Spleen (tissue), 11 donors: Measurements from ENCODE around the gene CYP4F3. TPM values are rescaled to one million over a fixed set of nuclear protein-coding genes. Genes with fewer than 3 reads are reported as not detected.

Experiments used
- DNase-seq: peaks from one replicate; pipeline ENCODE4 v3.0.0-alpha.2; 2020
- H3K27ac ChIP-seq, 8 donors: fragments of 200-600 bp; sonication (generic) in 7 of 8; 1 replicate in 4 of 8; 2 replicates in 4 of 8; pipeline versions ENCODE4 v1.5.0 to v1.8.0; 2016 to 2021; ENCODE audit warnings: inconsistent platforms in 4 of 8, mild to moderate bottlenecking in 4 of 8, moderate library complexity in 1 of 8
- H3K27me3 ChIP-seq, 7 donors: fragments of 200-600 bp; sonication (generic) in 6 of 7; replicated peaks in 1 of 7; 1 replicate in 4 of 7; 2 replicates in 3 of 7; pipeline versions ENCODE4 v1.5.0 to v1.8.0; 2016 to 2021; ENCODE audit warnings: inconsistent platforms in 3 of 7, mild to moderate bottlenecking in 1 of 7
- H3K36me3 ChIP-seq, 6 donors: fragments of 200-600 bp; sonication (generic) in 5 of 6; 1 replicate in 4 of 6; 2 replicates in 2 of 6; pipeline versions ENCODE4 v1.5.0 to v1.8.0; 2016 to 2021; ENCODE audit warnings: inconsistent platforms in 2 of 6
- H3K4me1 ChIP-seq, 6 donors: fragments of 200-600 bp; sonication (generic) in 5 of 6; 1 replicate in 3 of 6; 2 replicates in 3 of 6; pipeline versions ENCODE4 v1.5.0 to v1.8.0; 2016 to 2021; ENCODE audit warnings: inconsistent platforms in 3 of 6
- H3K4me3 ChIP-seq, 8 donors: fragments of 200-600 bp; sonication (generic) in 7 of 8; 1 replicate in 4 of 8; 2 replicates in 4 of 8; pipeline versions ENCODE4 v1.5.0 to v1.8.0; 2016 to 2021; ENCODE audit warnings: inconsistent platforms in 4 of 8, mild to moderate bottlenecking in 4 of 8, moderate library complexity in 2 of 8
- H3K9me3 ChIP-seq, 8 donors: fragments of 200-600 bp; sonication (generic) in 7 of 8; 1 replicate in 4 of 8; 2 replicates in 4 of 8; pipeline versions ENCODE4 v1.5.0 to v1.8.0; 2016 to 2021; ENCODE audit warnings: inconsistent platforms in 4 of 8
- POLR2A ChIP-seq, 3 donors: fragments of 450-650 bp; IDR thresholded peaks; one replicate each; pipeline ENCODE4 v1.5.1; 2017; ENCODE audit warnings: antibody characterized with exemption in 3 of 3, mild to moderate bottlenecking in 1 of 3
- POLR2AphosphoS5 ChIP-seq, 3 donors: sonication (generic); formaldehyde crosslinking; IDR thresholded peaks; one replicate each; pipeline ENCODE4 v1.5.1; 2017; ENCODE audit warnings: antibody characterized with exemption in 3 of 3
- WGBS, 5 donors: extraction: QIAGEN DNeasy Blood & Tissue Kit in 3 of 5; methylation state at CpG; one replicate each; pipeline versions ENCODE4 v1.1.5 to v1.1.7; 2013 to 2018; 5-methylcytosine and 5-hydroxymethylcytosine counted together
- intact Hi-C: fragments of 100-400 bp; cut with DNase I; formaldehyde crosslinking; loops from one replicate; pipeline ENCODE4 v1.15.0; 2023; ENCODE audit warnings: low total_unique reads
- polyA plus RNA-seq, 3 donors: library from polyadenylated mRNA; stranded (reverse); fragments of 200-250 nt; gene quantifications; one replicate each; pipeline ENCODE4 v1.2.1, GENCODE V29; 2013
- total RNA-seq, 7 donors: library from RNA; depleted of rRNA in 3 of 7; stranded (reverse); fragments of >200 nt in 3 of 7; fragmentation: NEBNext Ultra II Directional in 4 of 7; extraction: Animal tissue kit (Norgen Biotek cat#: 25700) in 4 of 7; gene quantifications; one replicate each; pipeline versions ENCODE4 v1.1.0 to v1.2.1, GENCODE V29; 2016 to 2021
- TF ChIP-seq, protein P1 (sequence below), 11 experiments: fragments of 200-600 bp in 7 of 11; fragments of 450-650 bp in 4 of 11; sonication (generic) in 4 of 11; IDR thresholded peaks in 8 of 11; conservative IDR thresholded peaks in 3 of 11; 1 replicate in 7 of 11; 2 replicates in 4 of 11; pipeline versions ENCODE4 v1.4.0 to v1.8.0; 2016 to 2021; ENCODE audit warnings: antibody characterized with exemption in 11 of 11, inconsistent platforms in 4 of 11, mild to moderate bottlenecking in 1 of 11
- donor health status: healthy with polysubstance abuse.
- donor health status: DM: no; HTN: no; CAD: no; lungs with moderate emphysema.
- donor health status: DM: no; HTN: no; CAD: no.
- donor health status: Bipolar disorder and iron deficiency.
- donor health status: healthy.
- donor health status: DM: no; HTN: no; CAD: no.
- donor health status: DM: yes; HTN: yes; CAD: no.

CYP4F3 gene
- total and polyA plus RNA-seq, 10 donors = 0.03 to 44.1 (median 5.2) TPM

DNA sequence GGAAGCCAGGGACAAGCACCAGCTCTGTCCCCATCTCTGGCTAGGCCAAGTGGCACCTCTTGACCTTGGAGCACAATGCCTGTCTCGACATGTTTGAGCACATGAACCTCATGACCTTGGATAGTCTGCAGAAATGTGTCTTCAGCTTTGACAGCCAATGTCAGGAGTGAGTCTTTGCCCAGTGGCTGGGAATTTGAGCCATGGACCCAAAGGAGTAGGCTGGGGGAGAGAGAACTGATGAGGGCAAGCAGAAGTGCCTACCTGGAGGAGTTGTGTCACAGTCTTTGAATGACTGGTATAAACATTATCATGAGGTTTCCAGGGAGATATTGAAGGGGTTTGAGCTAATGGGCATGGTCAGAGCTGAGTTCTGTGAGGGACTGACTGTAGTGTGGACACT is 25.5 kb downstream of the CYP4F3 start:
- TF ChIP-seq, protein P1, sequence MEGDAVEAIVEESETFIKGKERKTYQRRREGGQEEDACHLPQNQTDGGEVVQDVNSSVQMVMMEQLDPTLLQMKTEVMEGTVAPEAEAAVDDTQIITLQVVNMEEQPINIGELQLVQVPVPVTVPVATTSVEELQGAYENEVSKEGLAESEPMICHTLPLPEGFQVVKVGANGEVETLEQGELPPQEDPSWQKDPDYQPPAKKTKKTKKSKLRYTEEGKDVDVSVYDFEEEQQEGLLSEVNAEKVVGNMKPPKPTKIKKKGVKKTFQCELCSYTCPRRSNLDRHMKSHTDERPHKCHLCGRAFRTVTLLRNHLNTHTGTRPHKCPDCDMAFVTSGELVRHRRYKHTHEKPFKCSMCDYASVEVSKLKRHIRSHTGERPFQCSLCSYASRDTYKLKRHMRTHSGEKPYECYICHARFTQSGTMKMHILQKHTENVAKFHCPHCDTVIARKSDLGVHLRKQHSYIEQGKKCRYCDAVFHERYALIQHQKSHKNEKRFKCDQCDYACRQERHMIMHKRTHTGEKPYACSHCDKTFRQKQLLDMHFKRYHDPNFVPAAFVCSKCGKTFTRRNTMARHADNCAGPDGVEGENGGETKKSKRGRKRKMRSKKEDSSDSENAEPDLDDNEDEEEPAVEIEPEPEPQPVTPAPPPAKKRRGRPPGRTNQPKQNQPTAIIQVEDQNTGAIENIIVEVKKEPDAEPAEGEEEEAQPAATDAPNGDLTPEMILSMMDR (IDR thresholded peaks at IDR 0.05 in 8 of 11, conservative IDR thresholded peaks at IDR 0.05 in 3 of 11) = no peak
- TF ChIP-seq POLR2A (IDR thresholded peaks at IDR 0.05) (no peak), POLR2AphosphoS5 (IDR thresholded peaks at IDR 0.05) (no peak)
- no peaks in the 10 kb centered on the region for H3K9me3 ChIP-seq
- intact Hi-C loops = no loop called here
- H3K4me1 ChIP-seq = no peaks in the 10 kb centered on the region
- 0 to 46% (median 29%) methylated on average over 1 of the region's 1 CpG; no CpG with 5 or more reads in 1 of the 5 donors for WGBS, 5 donors
- no peak overlapping the region for H3K4me3 ChIP-seq
- DNase-seq = no peak
- H3K27ac ChIP-seq = no peak overlapping the region
- peaks cover 0 to 16% (median 0%) of the 10 kb centered on the region in 6 donors for H3K36me3 ChIP-seq
- H3K27me3 ChIP-seq = peaks cover 0 to 59% (median 0%) of the 10 kb centered on the region in 7 donors

DNA sequence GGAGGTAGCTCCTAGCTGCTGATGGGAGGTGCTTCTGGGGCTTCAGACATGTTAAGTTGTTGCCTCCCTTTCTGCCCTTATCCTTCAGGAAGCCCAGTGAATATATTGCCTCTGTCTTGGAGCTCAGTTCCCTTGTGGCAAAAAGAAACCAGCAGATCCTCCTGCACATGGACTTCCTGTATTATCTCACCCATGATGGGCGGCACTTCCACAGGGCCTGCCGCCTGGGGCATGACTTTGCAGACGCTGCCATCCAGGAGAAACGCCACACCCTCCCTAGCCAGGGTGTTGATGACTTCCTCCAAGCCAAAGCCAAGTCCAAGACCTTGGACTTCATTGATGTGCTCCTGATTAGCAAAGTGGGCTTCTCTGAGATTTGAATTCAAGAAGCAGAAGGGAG is 26.2 kb downstream of the CYP4F3 start:
- Histone ChIP-seq H3K27ac (no peak overlapping the region), H3K4me1 (no peaks in the 10 kb centered on the region), H3K36me3 (peaks cover 0 to 19% (median 0%) of the 10 kb centered on the region in 6 donors), H3K27me3 (peaks cover 0 to 57% (median 0%) of the 10 kb centered on the region in 7 donors), H3K4me3 (no peak overlapping the region), H3K9me3 (no peaks in the 10 kb centered on the region)
- intact Hi-C loops = no loop called here
- 14 to 76% (median 26%) methylated on average over 4 of the region's 4 CpGs for WGBS, 5 donors
- no peak for DNase-seq
- TF ChIP-seq, protein P1 (IDR thresholded peaks at IDR 0.05 in 8 of 11, conservative IDR thresholded peaks at IDR 0.05 in 3 of 11) = no peak
- no peak for TF ChIP-seq POLR2A (IDR thresholded peaks at IDR 0.05)
- no peak for TF ChIP-seq POLR2AphosphoS5 (IDR thresholded peaks at IDR 0.05)

DNA sequence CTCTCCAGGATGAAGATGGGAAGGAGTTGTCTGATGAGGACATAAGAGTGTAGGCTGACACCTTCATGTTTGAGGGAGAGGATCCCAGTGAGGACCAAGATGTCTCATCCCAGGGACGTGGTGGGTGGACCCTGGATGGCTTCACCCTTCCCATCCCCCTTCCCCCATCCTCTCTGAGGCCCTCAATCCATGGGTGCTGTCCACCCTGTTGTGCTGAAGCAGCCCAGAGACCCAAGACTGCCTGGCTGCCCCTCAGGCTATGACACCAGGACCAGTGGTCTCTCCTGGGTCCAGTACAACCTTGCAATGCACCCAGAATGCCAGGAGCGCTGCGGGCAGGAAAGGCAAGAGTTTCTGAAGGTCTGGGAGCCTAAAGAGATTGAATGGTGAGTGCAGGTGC is 28.7 kb downstream of the CYP4F3 start:
- Histone ChIP-seq H3K36me3 (peaks cover 0 to 30% (median 0%) of the 10 kb centered on the region in 6 donors), H3K27ac (no peak overlapping the region), H3K4me3 (no peak overlapping the region), H3K9me3 (no peaks in the 10 kb centered on the region), H3K27me3 (peaks cover 0 to 47% (median 0%) of the 10 kb centered on the region in 7 donors), H3K4me1 (peaks cover 0 to 9% (median 4%) of the 10 kb centered on the region in 6 donors)
- no peak for DNase-seq
- WGBS, 5 donors = 57 to 74% (median 63%) methylated on average over 3 of the region's 3 CpGs
- TF ChIP-seq, protein P1 (IDR thresholded peaks at IDR 0.05 in 8 of 11, conservative IDR thresholded peaks at IDR 0.05 in 3 of 11) = no peak
- TF ChIP-seq POLR2A (IDR thresholded peaks at IDR 0.05) = no peak
- intact Hi-C loops = no loop called here

DNA sequence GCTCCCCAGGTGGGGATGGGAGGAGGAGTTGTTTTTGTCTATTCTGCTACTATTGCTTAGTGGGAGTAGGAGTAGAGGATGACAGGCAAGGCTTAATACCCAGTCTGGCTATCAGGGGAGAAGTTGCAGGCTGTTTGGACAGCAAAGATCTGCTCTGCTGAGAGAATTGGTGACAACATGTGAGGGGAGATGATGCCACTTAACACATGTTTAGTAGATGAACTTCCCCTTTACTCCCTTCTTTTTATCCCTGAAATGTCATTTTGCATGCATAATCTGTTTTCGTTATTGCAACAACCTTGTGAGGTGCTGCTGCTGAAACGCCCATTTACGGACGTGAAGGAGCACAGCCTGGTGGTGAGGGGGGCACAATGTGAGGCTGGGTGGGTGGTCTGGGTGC is 29.2 kb downstream of the CYP4F3 start:
- Histone ChIP-seq H3K27me3 (peaks cover 0 to 47% (median 0%) of the 10 kb centered on the region in 7 donors), H3K27ac (no peak overlapping the region), H3K9me3 (no peaks in the 10 kb centered on the region), H3K4me3 (no peak overlapping the region), H3K4me1 (peaks cover 0 to 9% (median 4%) of the 10 kb centered on the region in 6 donors), H3K36me3 (peaks cover 0 to 34% (median 0%) of the 10 kb centered on the region in 6 donors)
- TF ChIP-seq, protein P1 (IDR thresholded peaks at IDR 0.05 in 8 of 11, conservative IDR thresholded peaks at IDR 0.05 in 3 of 11) = no peak
- TF ChIP-seq POLR2AphosphoS5 (IDR thresholded peaks at IDR 0.05) (no peak), POLR2A (IDR thresholded peaks at IDR 0.05) (no peak)
- intact Hi-C loops = no loop called here
- 42 to 84% (median 53%) methylated on average over 4 of the region's 4 CpGs for WGBS, 5 donors
- DNase-seq = no peak
